ENCODE results near the gene ZSCAN5B. TPM values are rescaled to one million over a fixed set of nuclear protein-coding genes. Genes with fewer than 3 reads are reported as not detected.
"Not testable (repeated sequence)": the region's sequence is repeated elsewhere in the genome, so short reads cannot be mapped to it uniquely, and the experiment has no call there.

ZSCAN5B gene
- total and polyA plus RNA-seq, 8 donors = 0.14 to 0.22 (median 0.21) TPM; not detected in 4

GRCh38 chr19:56155124-56155687, 42.4 kb downstream of the ZSCAN5B start:
- H3K9me3 ChIP-seq = no peaks in the 10 kb centered on the region
- H3K4me3 ChIP-seq = no peak overlapping the region
- no peak overlapping the region for H3K27ac ChIP-seq
- peaks cover 0 to 3% of the 10 kb centered on the region in 2 donors for H3K4me1 ChIP-seq
- intact Hi-C loops (cut with DNase I) = no loop called here
- peak in 1 of 2 donors; percentile 33 for TF ChIP-seq CTCF (IDR thresholded peaks at IDR 0.05)
- no peaks in the 10 kb centered on the region for H3K27me3 ChIP-seq
- peaks cover 0 to 44% of the 10 kb centered on the region in 2 donors for H3K36me3 ChIP-seq
- DNase-seq = no peak
- ATAC-seq = peak; percentile 49

- no peak for DNase-seq
- H3K4me3 ChIP-seq = no peak overlapping the region
- H3K36me3 ChIP-seq = peaks cover 0 to 39% of the 10 kb centered on the region in 2 donors
- ATAC-seq = no peak
- no peaks in the 10 kb centered on the region for H3K27me3 ChIP-seq
- TF ChIP-seq CTCF (IDR thresholded peaks at IDR 0.05) = no peak
- intact Hi-C loops (cut with DNase I) = no loop called here
- H3K4me1 ChIP-seq = peaks cover 0 to 3% of the 10 kb centered on the region in 2 donors
- no peaks in the 10 kb centered on the region for H3K9me3 ChIP-seq
- peak overlapping the region in 1 of 2 donors; percentile 33 for H3K27ac ChIP-seq
Measured at GRCh38 chr19:56153507-56153906, 44.1 kb downstream of the ZSCAN5B start.

GRCh38 chr19:56152644-56153043, 44.9 kb downstream of the ZSCAN5B start:
- ATAC-seq (no peak), DNase-seq (no peak)
- peaks cover 0 to 3% of the 10 kb centered on the region in 2 donors for H3K4me1 ChIP-seq
- H3K27ac ChIP-seq = peak overlapping the region in 1 of 2 donors; percentile 33
- no peaks in the 10 kb centered on the region for H3K27me3 ChIP-seq
- H3K9me3 ChIP-seq = no peaks in the 10 kb centered on the region
- no peak for TF ChIP-seq CTCF (IDR thresholded peaks at IDR 0.05)
- intact Hi-C loops (cut with DNase I) = no loop called here
- H3K4me3 ChIP-seq = no peak overlapping the region
- peaks cover 0 to 44% of the 10 kb centered on the region in 2 donors for H3K36me3 ChIP-seq

GRCh38 chr19:56150358-56150757, 47.2 kb downstream of the ZSCAN5B start:
- ATAC-seq (no peak), DNase-seq (no peak)
- H3K9me3 ChIP-seq = no peaks in the 10 kb centered on the region
- no peak overlapping the region for H3K27ac ChIP-seq
- peaks cover 0 to 47% of the 10 kb centered on the region in 2 donors for H3K36me3 ChIP-seq
- intact Hi-C loops (cut with DNase I) = no loop called here
- no peaks in the 10 kb centered on the region for H3K4me1 ChIP-seq
- no peak for TF ChIP-seq CTCF (IDR thresholded peaks at IDR 0.05)
- no peak overlapping the region for H3K4me3 ChIP-seq
- no peaks in the 10 kb centered on the region for H3K27me3 ChIP-seq

- no peak for ATAC-seq
Measured at GRCh38 chr19:56149656-56150038, 47.9 kb downstream of the ZSCAN5B start.

GRCh38 chr19:56148955-56149655, 48.5 kb downstream of the ZSCAN5B start:
- DNase-seq; ATAC-seq; H3K4me1 ChIP-seq; intact Hi-C loops (cut with DNase I); H3K4me3 ChIP-seq; H3K27ac ChIP-seq; H3K27me3 ChIP-seq; H3K9me3 ChIP-seq: not testable (repeated sequence)
- H3K36me3 ChIP-seq = peaks cover 0 to 35% of the 10 kb centered on the region in 2 donors

More at GRCh38 chr19:56149656-56150038, 47.9 kb downstream of the ZSCAN5B start:
- H3K4me1 ChIP-seq = peaks cover 0 to 2% of the 10 kb centered on the region in 2 donors
- H3K27me3 ChIP-seq = no peaks in the 10 kb centered on the region
- no peak overlapping the region for H3K27ac ChIP-seq
- no peak for TF ChIP-seq CTCF (IDR thresholded peaks at IDR 0.05)
- no peak overlapping the region for H3K4me3 ChIP-seq
- no peaks in the 10 kb centered on the region for H3K9me3 ChIP-seq
- DNase-seq = no peak
- peaks cover 0 to 40% of the 10 kb centered on the region in 2 donors for H3K36me3 ChIP-seq
- intact Hi-C loops (cut with DNase I) = no loop called here

Measured in left lung (tissue), 10 donors.